Parathyroid adenoma (tissue), 2 donors: Measurements from ENCODE around the gene TNS3.

Source experiments
- H2AFZ ChIP-seq: fragments of 300-600 bp; sonication (generic); one replicate; pipeline ENCODE4 v1.7.0; 2017; ENCODE audit warnings: antibody characterized with exemption, mild to moderate bottlenecking
- H3K27ac ChIP-seq: fragments of 300-600 bp; sonication (generic); one replicate; pipeline ENCODE4 v1.7.0; 2017
- H3K27me3 ChIP-seq: fragments of 300-600 bp; sonication (generic); one replicate; pipeline ENCODE4 v1.7.0; 2017; ENCODE audit warnings: low read length; ENCODE audit not compliant: control insufficient read depth, insufficient read depth
- H3K36me3 ChIP-seq: fragments of 300-600 bp; sonication (generic); one replicate; pipeline ENCODE4 v1.7.0; 2017; ENCODE audit warnings: low read length; ENCODE audit not compliant: control insufficient read depth, insufficient read depth
- H3K4me1 ChIP-seq: fragments of 300-600 bp; sonication (generic); one replicate; pipeline ENCODE4 v1.7.0; 2017; ENCODE audit warnings: control low read depth
- H3K4me2 ChIP-seq: fragments of 300-600 bp; sonication (generic); one replicate; pipeline ENCODE4 v1.7.0; 2017; ENCODE audit warnings: low read length
- H3K4me3 ChIP-seq: fragments of 300-600 bp; sonication (generic); one replicate; pipeline ENCODE4 v1.7.0; 2017; ENCODE audit warnings: low read depth, low read length
- H3K79me2 ChIP-seq: fragments of 300-600 bp; sonication (generic); one replicate; pipeline ENCODE4 v1.7.0; 2017; ENCODE audit warnings: control low read depth
- H3K9ac ChIP-seq: fragments of 300-600 bp; sonication (generic); one replicate; pipeline ENCODE4 v1.7.0; 2017; ENCODE audit warnings: mild to moderate bottlenecking
- H3K9me3 ChIP-seq: fragments of 300-600 bp; sonication (generic); one replicate; pipeline ENCODE4 v1.7.0; 2017; ENCODE audit warnings: low read length; ENCODE audit not compliant: control insufficient read depth
- TF ChIP-seq, protein P1 (sequence below): fragments of 300-600 bp; sonication (generic); IDR thresholded peaks from one replicate; pipeline ENCODE4 v1.7.0; 2017; ENCODE audit warnings: antibody characterized with exemption, mild to moderate bottlenecking
- donor health status: primary hyperparathyroidism.

TNS3 gene

GRCh38 chr7:47488201-47488968 lies 93.5 kb downstream of the TNS3 start:
- Histone ChIP-seq H3K4me2 (no peak overlapping the region), H3K79me2 (peaks cover 34% of the 10 kb centered on the region), H3K27me3 (no peaks in the 10 kb centered on the region), H2AFZ (no peak overlapping the region), H3K9ac (no peak overlapping the region), H3K4me3 (no peak overlapping the region), H3K9me3 (no peaks in the 10 kb centered on the region), H3K27ac (no peak overlapping the region), H3K4me1 (peaks cover 34% of the 10 kb centered on the region), H3K36me3 (no peaks in the 10 kb centered on the region)
- TF ChIP-seq, protein P1, sequence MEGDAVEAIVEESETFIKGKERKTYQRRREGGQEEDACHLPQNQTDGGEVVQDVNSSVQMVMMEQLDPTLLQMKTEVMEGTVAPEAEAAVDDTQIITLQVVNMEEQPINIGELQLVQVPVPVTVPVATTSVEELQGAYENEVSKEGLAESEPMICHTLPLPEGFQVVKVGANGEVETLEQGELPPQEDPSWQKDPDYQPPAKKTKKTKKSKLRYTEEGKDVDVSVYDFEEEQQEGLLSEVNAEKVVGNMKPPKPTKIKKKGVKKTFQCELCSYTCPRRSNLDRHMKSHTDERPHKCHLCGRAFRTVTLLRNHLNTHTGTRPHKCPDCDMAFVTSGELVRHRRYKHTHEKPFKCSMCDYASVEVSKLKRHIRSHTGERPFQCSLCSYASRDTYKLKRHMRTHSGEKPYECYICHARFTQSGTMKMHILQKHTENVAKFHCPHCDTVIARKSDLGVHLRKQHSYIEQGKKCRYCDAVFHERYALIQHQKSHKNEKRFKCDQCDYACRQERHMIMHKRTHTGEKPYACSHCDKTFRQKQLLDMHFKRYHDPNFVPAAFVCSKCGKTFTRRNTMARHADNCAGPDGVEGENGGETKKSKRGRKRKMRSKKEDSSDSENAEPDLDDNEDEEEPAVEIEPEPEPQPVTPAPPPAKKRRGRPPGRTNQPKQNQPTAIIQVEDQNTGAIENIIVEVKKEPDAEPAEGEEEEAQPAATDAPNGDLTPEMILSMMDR, result no peak

DNA sequence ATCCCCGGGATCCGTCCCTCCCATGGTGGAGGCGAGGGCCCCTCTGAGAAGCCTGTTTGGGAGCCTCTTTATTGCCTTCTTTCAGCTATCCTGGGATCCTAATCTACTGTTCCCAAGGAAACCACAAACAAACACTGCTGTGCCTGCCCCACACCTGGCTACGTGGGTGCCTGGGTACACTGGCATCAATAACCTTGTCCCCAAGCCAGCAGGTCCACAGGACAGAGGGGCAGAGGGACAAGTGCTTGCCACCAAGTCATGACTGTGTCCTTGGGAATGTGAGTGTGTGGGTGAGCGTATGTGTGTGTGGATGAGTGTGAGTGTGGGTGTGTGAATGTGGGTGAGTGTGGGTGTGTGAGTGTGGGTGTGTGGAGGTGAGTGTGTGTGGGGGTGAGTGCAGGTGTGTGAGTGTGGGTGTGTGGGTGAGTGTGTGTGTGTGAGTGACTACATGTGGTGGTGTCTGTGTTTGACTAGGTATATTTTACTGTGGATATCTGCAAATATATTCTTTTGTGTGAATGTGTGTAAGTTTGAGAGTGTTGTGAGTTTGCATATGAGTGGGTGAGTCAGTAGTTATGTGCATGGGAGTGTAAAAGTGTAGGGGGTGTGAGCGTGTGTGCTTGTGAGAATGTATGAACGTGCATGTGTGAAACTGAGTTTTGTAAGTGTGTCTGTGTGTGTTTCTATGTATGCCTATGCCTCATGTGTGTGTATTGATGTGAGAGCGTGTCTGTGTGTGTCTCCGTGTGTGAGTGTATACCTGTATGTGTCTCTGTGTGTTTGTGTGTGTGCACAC lies 96.1 kb downstream of the TNS3 start:
- H3K27ac ChIP-seq, result peak overlapping the region; percentile 95
- H3K36me3 ChIP-seq, result no peaks in the 10 kb centered on the region
- H3K4me2 ChIP-seq, result peak overlapping the region; percentile 37
- H3K79me2 ChIP-seq, result peaks cover 20% of the 10 kb centered on the region
- H3K9ac ChIP-seq, result no peak overlapping the region
- H3K9me3 ChIP-seq, result no peaks in the 10 kb centered on the region
- TF ChIP-seq, protein P1, result peak; percentile 1
- peak overlapping the region; percentile 75 for H2AFZ ChIP-seq
- no peak overlapping the region for H3K4me3 ChIP-seq
- H3K27me3 ChIP-seq, result no peaks in the 10 kb centered on the region
- H3K4me1 ChIP-seq, result peaks cover 54% of the 10 kb centered on the region

- H3K27me3 ChIP-seq, result no peaks in the 10 kb centered on the region
- peaks cover 62% of the 10 kb centered on the region for H3K4me1 ChIP-seq
- H3K27ac ChIP-seq, result peak overlapping the region; percentile 95
- H3K4me2 ChIP-seq, result peak overlapping the region; percentile 58
- H3K79me2 ChIP-seq, result peaks cover 20% of the 10 kb centered on the region
- TF ChIP-seq, protein P1, result peak; percentile 7
- no peaks in the 10 kb centered on the region for H3K36me3 ChIP-seq
- peak overlapping the region; percentile 18 for H3K4me3 ChIP-seq
- no peaks in the 10 kb centered on the region for H3K9me3 ChIP-seq
- peak overlapping the region; percentile 75 for H2AFZ ChIP-seq
- peak overlapping the region; percentile 12 for H3K9ac ChIP-seq
Observed at GRCh38 chr7:47484923-47485639, 96.8 kb downstream of the TNS3 start.

DNA sequence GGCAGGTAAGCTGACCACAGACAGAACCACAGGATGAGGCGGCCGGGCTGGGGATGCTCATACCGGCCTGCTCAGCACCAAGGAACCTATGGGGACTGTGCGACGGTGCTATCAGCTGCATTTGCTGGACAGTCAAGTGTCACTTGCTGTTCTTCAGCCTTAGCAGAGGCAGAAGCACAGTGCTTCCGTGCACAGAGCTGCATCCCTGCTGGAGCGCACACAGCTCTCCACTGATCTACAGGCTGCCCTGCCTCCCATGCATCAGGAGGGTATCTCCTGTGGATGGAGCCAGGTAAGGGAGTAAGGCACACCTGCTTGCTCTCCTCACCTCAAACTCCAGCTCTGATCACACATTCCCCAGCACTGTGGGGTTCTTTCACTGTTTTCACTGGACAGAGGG lies 97.5 kb downstream of the TNS3 start:
- Histone ChIP-seq H3K27ac (peak overlapping the region; percentile 95), H3K4me1 (peaks cover 68% of the 10 kb centered on the region), H3K9me3 (no peaks in the 10 kb centered on the region), H3K4me3 (no peak overlapping the region), H3K4me2 (no peak overlapping the region), H3K27me3 (no peaks in the 10 kb centered on the region), H3K36me3 (no peaks in the 10 kb centered on the region), H3K79me2 (peaks cover 23% of the 10 kb centered on the region), H3K9ac (peak overlapping the region; percentile 12), H2AFZ (no peak overlapping the region)
- TF ChIP-seq, protein P1, result no peak
